ENCODE data around the gene SLC43A2.
"Not testable (repeated sequence)": the region's sequence is repeated elsewhere in the genome, so short reads cannot be mapped to it uniquely, and the experiment has no call there.

The SLC43A2 gene

DNA sequence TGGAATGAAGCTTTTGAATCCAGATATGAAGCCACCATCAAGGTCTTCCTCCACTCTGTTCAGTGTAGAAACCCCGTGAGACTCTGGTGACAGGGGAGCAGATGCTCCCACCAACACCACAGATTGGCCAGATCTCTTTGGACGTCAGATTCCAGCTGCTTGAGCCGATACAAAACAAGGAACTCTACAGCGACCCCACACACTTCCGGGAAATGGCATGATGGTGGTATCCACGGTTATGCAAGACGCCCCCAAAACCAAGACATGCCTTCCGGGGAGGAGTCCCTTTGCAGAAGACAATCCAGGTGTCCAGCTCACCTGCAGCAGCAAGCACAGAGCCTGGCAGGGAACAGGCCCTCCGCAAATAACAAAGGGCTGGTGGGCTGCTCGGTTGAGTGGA, 46.3 kb downstream of the SLC43A2 start:
- in situ Hi-C loops (cut with MboI; ENCODE audit: low sequenced_read_pairs), result no loop called here
- Histone ChIP-seq H3K9me3 (no peaks in the 10 kb centered on the region), H3K4me3 (no peak overlapping the region), H3K36me3 (replicated peaks) (peaks cover 22% of the 10 kb centered on the region), H3K27me3 (ENCODE audit: low read depth) (no peaks in the 10 kb centered on the region), H3K4me1 (no peaks in the 10 kb centered on the region; the same call in 1 of the 2 replicates)
- no peak for DNase-seq (ENCODE audit: low spot score in 2 of 2)

DNA sequence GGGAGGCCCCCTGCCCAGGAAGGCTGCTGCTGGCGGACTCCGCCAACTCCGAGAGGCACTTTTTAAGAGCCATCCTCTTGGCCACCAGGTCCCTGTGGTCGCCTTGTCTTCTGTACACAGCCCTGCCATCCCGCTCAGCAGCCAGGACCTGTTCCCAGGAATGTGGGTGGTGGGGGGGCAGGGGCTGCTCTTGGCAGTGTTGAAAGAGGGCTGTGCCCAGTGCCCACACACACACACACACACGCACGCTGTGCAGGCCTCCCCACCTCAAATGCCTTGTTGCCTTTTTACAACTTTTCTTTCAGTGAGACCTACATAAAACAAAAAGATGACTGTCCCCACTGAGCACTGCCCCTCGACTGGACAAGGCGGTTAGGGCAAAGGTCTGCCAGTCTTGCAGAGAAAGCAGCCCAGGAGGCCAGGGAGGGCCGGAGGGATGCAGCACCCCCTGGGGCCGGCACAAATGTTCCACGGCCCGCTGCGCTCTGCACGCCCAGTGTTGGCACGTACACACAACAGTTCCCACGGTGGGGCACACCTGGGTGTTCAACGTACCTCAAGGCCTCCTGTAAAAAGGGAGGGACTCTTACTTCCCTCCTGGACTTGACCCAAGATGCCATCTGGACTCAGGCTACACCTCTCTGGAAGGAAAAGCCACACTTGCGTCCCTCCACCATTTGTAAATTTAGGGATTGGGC, 47.5 kb downstream of the SLC43A2 start:
- no peak for DNase-seq (ENCODE audit: low spot score in 2 of 2)

DNA sequence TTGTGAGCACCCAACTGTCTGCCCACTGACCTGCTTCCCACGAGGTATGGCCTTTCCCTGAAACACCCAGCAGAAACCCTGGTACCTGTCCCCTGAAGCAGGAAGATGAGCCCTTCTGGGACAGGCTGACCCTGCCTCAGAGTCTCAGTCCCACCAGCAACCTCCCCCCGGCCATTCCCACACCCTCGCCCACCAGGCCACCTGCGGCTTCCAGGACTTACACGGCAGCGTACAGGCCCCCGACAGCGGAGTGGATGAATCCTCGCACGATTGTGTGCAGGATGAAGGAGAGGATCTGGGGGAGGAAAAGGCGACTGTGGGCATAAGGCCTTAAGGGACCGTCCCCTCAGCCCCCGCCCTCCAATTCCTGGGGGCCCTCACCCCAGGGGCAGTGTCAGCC, 50.6 kb downstream of the SLC43A2 start:
- no peak for DNase-seq (ENCODE audit: low spot score in 2 of 2)
- Histone ChIP-seq H3K4me3 (no peak overlapping the region), H3K9me3 (no peaks in the 10 kb centered on the region), H3K36me3 (replicated peaks) (peaks cover 3% of the 10 kb centered on the region), H3K27me3 (ENCODE audit: low read depth) (no peaks in the 10 kb centered on the region), H3K4me1 (no peaks in the 10 kb centered on the region)
- in situ Hi-C loops (cut with MboI; ENCODE audit: low sequenced_read_pairs), result no loop called here

More for the DNA sequence above, 47.5 kb downstream of the SLC43A2 start:
- no peaks in the 10 kb centered on the region for H3K27me3 ChIP-seq (ENCODE audit: low read depth)
- H3K36me3 ChIP-seq (replicated peaks), result peaks cover 20% of the 10 kb centered on the region
- in situ Hi-C loops (cut with MboI; ENCODE audit: low sequenced_read_pairs), result no loop called here
- H3K9me3 ChIP-seq, result no peaks in the 10 kb centered on the region
- no peak overlapping the region for H3K4me3 ChIP-seq
- no peaks in the 10 kb centered on the region; the same call in 1 of the 2 replicates for H3K4me1 ChIP-seq

DNA sequence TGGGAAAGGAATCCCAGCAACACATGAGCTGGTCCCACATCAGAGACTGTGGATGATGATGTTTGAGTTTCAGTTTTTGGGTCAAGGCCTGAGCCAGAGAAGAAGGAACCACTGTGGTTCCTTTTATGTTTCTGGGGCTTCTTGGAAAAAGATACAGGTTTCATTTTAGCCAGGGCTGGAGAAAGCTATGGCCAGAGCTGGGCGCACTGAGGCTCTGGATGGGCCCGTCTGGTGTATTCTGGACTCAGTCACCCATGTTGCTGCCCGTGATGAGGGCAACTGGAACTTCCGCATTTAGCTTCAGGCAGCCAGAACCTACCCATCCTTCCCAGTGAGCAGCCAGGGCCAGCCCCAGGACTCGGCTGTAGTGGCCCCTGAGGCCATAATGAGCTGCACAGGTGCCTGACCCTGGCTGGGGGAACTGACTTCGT, 51.0 kb downstream of the SLC43A2 start:
- no peak for DNase-seq (ENCODE audit: low spot score in 2 of 2)
- H3K4me3 ChIP-seq, result no peak overlapping the region
- peaks cover 3% of the 10 kb centered on the region for H3K36me3 ChIP-seq (replicated peaks)
- no peaks in the 10 kb centered on the region for H3K4me1 ChIP-seq
- in situ Hi-C loops (cut with MboI; ENCODE audit: low sequenced_read_pairs), result no loop called here
- H3K27me3 ChIP-seq (ENCODE audit: low read depth), result no peaks in the 10 kb centered on the region
- H3K9me3 ChIP-seq, result no peaks in the 10 kb centered on the region

DNA sequence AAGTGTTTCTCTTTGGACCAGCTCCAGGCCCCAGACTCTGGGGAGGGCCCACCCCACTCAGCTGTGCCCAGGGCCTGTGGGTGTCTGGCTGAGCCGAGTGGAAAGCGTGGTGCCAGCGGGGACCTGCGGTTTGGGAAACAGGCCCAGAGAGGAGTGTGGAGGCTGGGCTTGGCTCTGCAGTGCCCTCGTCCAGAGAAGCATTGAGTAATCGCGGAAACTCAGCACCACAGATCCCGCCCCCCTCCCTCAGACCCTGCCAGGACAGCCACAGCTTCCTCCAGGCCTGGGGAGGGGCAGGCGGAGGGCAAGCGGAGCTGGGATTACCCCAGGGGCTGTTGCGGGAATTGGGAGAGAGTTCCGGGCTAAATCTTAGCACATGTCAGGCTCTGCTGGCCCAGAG, 51.5 kb downstream of the SLC43A2 start:
- H3K4me1 ChIP-seq, result no peaks in the 10 kb centered on the region
- H3K36me3 ChIP-seq (replicated peaks), result peaks cover 3% of the 10 kb centered on the region
- no peaks in the 10 kb centered on the region for H3K27me3 ChIP-seq (ENCODE audit: low read depth)
- DNase-seq (ENCODE audit: low spot score in 2 of 2), result no peak
- in situ Hi-C loops (cut with MboI; ENCODE audit: low sequenced_read_pairs), result no loop called here
- no peaks in the 10 kb centered on the region for H3K9me3 ChIP-seq
- no peak overlapping the region for H3K4me3 ChIP-seq

DNA sequence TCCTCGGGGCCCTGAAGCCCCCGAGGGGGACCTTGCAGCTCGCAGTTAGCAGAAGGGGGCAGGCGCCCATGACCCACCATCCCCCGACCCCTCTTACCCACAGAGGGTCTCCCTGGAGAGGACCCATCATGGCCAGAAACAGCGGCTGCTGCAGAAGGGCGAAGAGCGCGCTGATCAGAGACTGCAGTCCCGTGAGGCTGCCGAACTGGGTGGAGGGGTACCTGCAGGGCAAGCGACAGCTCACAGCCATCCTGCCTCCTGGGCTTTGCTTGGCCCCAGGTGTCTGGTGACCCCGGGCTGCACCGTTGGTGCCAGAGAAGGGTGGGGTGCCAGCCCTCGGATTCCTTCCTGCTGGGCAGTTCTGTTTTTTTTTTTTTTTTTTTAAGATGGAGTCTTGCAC, 52.1 kb downstream of the SLC43A2 start:
- Histone ChIP-seq H3K36me3 (replicated peaks) (peaks cover 3% of the 10 kb centered on the region; the same call in 1 of the 2 replicates), H3K27me3 (ENCODE audit: low read depth) (no peaks in the 10 kb centered on the region), H3K4me3 (no peak overlapping the region), H3K4me1 (no peaks in the 10 kb centered on the region), H3K9me3 (no peaks in the 10 kb centered on the region)
- DNase-seq (ENCODE audit: low spot score in 2 of 2), result no peak
- in situ Hi-C loops (cut with MboI; ENCODE audit: low sequenced_read_pairs), result no loop called here

DNA sequence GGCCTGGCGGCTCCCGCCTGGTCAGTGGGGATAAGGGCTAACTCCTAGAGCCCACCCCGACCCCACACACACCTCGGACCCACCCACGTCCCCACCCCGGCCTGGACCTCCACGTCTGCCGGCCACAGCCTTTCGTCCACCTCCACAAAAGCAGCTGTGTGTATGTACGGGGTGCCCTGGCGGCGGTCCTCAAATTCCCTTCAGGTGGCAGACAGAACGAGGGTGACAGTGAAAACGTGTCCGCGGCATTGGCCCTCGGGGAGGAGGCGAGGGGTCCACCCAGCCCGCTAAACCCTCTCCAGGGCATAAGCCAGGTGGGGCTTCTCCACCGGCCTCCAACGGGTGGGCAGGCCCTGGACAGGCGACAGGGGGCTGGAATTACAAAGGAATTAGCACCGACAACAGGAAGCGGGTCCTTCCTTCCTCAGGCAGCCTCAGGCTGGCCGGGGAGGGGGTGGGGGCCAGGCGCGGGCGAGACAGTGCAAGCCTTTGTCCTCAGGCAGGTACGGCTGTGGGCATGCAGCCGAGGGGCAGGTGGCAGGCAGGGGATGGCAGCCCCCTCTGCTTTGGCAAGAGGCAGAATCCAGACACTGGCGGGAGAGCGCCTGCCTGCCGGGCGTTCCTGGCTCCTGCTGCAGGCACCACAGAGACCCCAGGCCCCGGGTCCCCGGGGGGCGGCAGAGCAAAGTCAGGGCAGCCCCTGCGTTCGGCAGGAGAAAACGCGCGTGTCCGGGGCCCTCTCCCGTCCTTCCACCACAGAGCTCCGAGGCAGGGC, 53.8 kb downstream of the SLC43A2 start:
- H3K4me1 ChIP-seq, result no peaks in the 10 kb centered on the region
- H3K4me3 ChIP-seq, result no peak overlapping the region
- no peak for DNase-seq (ENCODE audit: low spot score in 2 of 2)
- in situ Hi-C loops (cut with MboI; ENCODE audit: low sequenced_read_pairs), result no loop called here
- no peaks in the 10 kb centered on the region for H3K9me3 ChIP-seq
- no peaks in the 10 kb centered on the region for H3K36me3 ChIP-seq (replicated peaks)
- no peaks in the 10 kb centered on the region for H3K27me3 ChIP-seq (ENCODE audit: low read depth)

DNA sequence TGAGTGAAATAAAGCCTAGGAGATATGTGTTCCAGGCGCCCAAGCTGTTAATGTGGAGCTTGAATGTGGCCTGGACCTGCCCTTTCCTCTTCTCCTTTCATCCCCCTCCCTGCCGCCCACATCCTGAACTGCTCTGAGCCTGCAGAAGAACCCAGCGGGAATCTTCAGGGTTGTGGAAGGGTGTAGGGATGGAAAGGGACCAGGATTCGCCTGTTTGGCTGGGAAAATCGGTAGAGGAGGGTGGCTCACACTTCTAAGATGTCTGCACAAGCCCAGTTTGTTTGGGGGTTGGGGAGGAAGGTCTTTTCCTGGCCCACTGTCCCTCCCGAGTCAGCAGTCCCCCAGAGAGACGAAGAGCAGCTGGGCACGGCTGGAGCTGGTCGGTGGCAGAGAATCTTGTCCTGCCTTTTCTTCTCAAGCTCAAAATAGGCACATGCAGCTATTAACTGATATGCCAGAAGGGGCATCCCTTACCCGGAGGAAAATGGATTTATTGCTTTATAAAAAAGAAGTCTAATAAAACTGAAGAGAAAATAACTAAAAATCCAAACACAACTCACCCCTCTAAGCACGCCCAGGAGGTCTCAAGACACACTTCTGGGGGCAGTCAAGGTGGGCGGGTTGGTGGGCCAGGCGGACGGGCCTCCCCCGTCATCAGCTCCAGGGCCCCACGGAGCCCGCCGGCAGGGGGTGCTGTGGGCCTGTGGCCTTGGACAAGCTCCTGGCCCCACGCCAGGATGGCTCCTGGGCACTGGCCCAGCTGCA, 54.5 kb downstream of the SLC43A2 start:
- in situ Hi-C loops (cut with MboI; ENCODE audit: low sequenced_read_pairs), result no loop called here
- peak; percentile 45 to 87 for DNase-seq (ENCODE audit: low spot score in 2 of 2)
- H3K4me3 ChIP-seq, result no peak overlapping the region
- H3K4me1 ChIP-seq, result no peaks in the 10 kb centered on the region
- no peaks in the 10 kb centered on the region for H3K27me3 ChIP-seq (ENCODE audit: low read depth)
- no peaks in the 10 kb centered on the region for H3K9me3 ChIP-seq
- H3K36me3 ChIP-seq (replicated peaks), result no peaks in the 10 kb centered on the region

DNA sequence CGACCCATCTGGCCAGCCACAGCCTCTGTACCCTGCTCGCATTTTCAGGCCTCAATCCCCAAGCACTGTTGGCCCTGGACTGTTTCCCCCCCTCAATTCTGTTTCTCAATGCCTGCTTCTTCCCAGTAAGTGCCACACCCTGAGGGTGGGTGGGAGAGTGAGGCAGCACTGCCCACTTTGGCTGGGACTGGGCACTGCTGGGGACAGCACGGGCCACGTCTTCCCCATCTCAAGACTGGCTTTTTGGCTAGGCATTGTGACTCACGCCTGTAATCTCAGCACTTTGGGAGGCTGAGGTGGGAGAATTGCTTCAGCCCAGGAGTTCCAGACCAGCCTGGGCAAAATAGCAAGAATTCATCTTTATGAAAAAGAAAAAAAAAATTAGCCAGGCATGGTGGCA, 56.0 kb downstream of the SLC43A2 start:
- in situ Hi-C loops (cut with MboI; ENCODE audit: low sequenced_read_pairs); DNase-seq (ENCODE audit: low spot score in 2 of 2); H3K4me1 ChIP-seq; H3K36me3 ChIP-seq (replicated peaks); H3K9me3 ChIP-seq; H3K27me3 ChIP-seq (ENCODE audit: low read depth); H3K4me3 ChIP-seq: not testable (repeated sequence)

DNA sequence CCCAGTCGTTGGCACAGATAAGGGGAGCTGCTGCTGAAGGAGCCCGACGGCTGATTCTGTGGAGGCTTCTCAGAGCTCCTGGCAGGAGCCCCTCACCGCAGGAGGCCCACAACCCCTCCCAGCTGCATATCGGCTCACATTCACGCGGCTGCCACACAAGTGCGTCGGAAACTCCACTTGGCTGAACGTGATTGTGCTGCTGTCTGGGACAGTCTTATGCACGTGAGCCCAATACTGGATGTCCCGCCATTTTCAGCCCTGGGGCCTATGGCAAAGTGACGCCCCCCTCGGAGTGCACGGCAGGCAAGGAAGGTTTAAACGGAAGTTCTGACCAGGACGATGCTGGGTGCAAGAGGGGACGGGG, 57.3 kb downstream of the SLC43A2 start:
- Histone ChIP-seq H3K9me3 (no peaks in the 10 kb centered on the region), H3K4me1 (no peaks in the 10 kb centered on the region), H3K27me3 (ENCODE audit: low read depth) (no peaks in the 10 kb centered on the region), H3K4me3 (no peak overlapping the region), H3K36me3 (replicated peaks) (no peaks in the 10 kb centered on the region)
- in situ Hi-C loops (cut with MboI; ENCODE audit: low sequenced_read_pairs), result no loop called here
- no peak for DNase-seq (ENCODE audit: low spot score in 2 of 2)

DNA sequence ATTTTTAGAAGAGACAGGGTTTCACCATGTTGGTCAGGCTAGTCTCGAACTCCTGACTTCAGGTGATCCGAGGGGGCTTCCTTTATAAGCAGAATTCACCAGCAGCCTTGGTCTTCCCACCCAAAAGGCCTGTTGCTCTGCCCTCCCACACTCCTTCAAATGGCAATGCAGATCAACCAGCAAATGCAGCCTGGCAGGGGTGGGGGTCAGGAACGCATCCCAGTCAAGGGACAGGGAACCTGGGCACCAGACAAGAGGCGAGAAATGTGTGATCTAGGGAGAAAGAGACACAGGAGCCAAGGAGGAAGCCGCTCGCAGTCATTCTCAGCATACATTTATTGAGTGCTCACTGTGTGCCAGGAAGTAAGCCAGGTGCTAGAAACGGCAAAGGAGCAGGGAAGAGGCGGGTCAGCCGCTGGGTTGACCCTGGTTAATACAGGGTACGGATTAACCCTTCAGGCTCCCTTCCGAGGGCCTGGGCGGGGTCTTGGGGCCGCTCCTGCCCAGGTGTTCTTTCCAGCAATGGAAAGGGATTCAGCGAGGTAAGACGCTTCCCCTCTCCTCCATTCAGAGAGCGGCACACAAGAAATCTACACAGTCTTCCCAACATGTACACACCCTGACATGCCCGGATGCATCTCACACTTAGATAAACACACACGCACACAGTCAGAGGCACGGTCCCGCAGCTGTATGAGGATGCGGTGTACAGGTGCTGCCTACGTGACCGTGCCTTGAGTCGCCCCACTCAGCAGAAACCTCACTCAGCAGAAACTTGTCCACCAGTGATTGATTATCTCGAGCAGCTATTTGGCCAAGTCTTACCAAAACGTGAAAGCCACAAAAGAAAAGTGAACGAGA, 59.5 kb downstream of the SLC43A2 start:
- Histone ChIP-seq H3K9me3 (no peaks in the 10 kb centered on the region), H3K27me3 (ENCODE audit: low read depth) (no peaks in the 10 kb centered on the region), H3K4me3 (no peak overlapping the region), H3K36me3 (replicated peaks) (no peaks in the 10 kb centered on the region), H3K4me1 (no peaks in the 10 kb centered on the region)
- in situ Hi-C loops (cut with MboI; ENCODE audit: low sequenced_read_pairs), result no loop called here
- DNase-seq (ENCODE audit: low spot score in 2 of 2), result no peak

DNA sequence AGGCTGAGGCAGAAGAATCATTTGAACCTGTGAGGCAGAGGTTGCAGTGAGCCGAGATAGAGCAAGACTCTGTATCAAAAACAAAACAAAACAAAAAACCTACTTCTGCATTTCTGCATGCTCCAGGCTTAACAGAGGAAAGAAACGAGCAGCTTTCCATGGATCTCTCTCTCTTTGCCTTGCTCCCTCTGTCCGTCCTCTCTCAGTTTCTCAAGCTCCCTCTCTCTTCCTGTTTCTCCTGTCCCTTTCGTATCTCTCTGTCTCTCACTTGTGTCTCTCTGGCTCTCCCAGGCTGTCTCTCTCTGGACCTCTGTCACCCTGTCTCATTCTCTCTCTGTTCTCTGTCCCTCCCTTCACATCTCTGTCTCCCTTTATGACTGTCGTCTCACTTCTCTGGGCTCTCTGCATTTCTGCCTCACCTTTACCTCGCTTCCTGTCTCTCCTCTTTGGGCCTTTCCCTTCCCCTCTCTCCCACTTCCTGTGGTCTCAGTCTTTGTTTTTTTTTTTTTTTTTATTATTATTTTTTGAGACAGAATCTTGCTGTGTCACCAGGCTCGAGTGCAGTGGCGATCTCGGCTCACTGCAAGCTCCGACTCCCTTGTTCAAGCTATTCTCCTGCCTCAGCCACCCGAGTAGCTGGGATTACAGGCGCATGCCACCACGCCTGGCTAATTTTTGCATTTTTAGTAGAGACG, 62.0 kb downstream of the SLC43A2 start:
- Histone ChIP-seq H3K36me3 (replicated peaks) (no peaks in the 10 kb centered on the region), H3K4me1 (0 out of 2 replicates have a peak, but pooled peaks cover 3% of the 10 kb centered on the region), H3K9me3 (no peaks in the 10 kb centered on the region), H3K27me3 (ENCODE audit: low read depth) (no peaks in the 10 kb centered on the region), H3K4me3 (no peak overlapping the region)
- DNase-seq (ENCODE audit: low spot score in 2 of 2), result no peak
- in situ Hi-C loops (cut with MboI; ENCODE audit: low sequenced_read_pairs), result no loop called here

DNA sequence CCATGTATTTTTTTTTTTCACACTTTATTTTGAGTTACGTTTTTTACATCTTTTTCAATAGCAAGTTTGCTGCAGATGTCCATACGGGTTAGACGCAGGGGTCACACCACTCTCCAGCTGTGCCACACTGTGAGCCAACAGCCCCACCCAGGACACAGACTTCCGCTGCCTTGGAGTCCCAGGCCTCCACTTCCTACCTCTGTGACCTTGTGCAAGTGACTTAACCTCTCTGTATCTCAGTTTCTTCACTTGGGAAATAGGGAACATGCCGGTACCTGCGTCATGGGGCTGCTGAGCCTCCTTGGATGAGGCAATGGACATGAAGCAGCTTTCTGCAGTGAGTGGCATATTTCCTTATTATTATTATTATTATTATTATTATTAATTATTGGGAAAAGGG, 62.8 kb downstream of the SLC43A2 start:
- no peak for DNase-seq (ENCODE audit: low spot score in 2 of 2)
- Histone ChIP-seq H3K36me3 (replicated peaks) (no peaks in the 10 kb centered on the region), H3K4me3 (no peak overlapping the region), H3K9me3 (no peaks in the 10 kb centered on the region), H3K27me3 (ENCODE audit: low read depth) (no peaks in the 10 kb centered on the region), H3K4me1 (peaks cover 8% of the 10 kb centered on the region; the same call in 1 of the 2 replicates)
- in situ Hi-C loops (cut with MboI; ENCODE audit: low sequenced_read_pairs), result no loop called here
